K562 (cell line): ENCODE measurements around the gene WNK1. TPM values are rescaled to one million over a fixed set of nuclear protein-coding genes. Genes with fewer than 3 reads are reported as not detected.

ENCODE experiments used
- ATF6 ChIP-seq: sonication (generic); formaldehyde crosslinking; IDR thresholded peaks from 2 replicates; pipeline ENCODE4 v1.4.0; 2020; ENCODE audit warnings: mild to moderate bottlenecking, missing genetic modification reagents
- ETV6 ChIP-seq, 3 experiments: fragments of 150-350 bp in 1 of 3; sonication (generic) in 1 of 3; formaldehyde crosslinking in 1 of 3; IDR thresholded peaks; 2 replicates each; pipeline versions ENCODE4 v1.6.1 to v1.8.0; 2014 to 2022; ENCODE audit warnings: borderline replicate concordance in 2 of 3, low read depth in 2 of 3, antibody characterized with exemption in 1 of 3, low read length in 1 of 3, mild to moderate bottlenecking in 1 of 3, missing genetic modification reagents in 1 of 3
- FOSL1 ChIP-seq: fragments of 200-800 bp; sonication (Bioruptor generic); conservative IDR thresholded peaks from 2 replicates; pipeline ENCODE4 v1.6.1; 2016; ENCODE audit warnings: missing genetic modification characterization, missing compliant biosample characterization
- FOXK1 ChIP-seq: sonication (generic); formaldehyde crosslinking; IDR thresholded peaks from 2 replicates; pipeline ENCODE4 v1.8.0; 2022; ENCODE audit warnings: missing genetic modification reagents, mild to moderate bottlenecking, borderline replicate concordance
- JUNB ChIP-seq: fragments of 450-650 bp; formaldehyde crosslinking; conservative IDR thresholded peaks from 2 replicates; pipeline ENCODE4 v1.4.0; 2020; ENCODE audit warnings: mild to moderate bottlenecking
- MEF2D ChIP-seq: conservative IDR thresholded peaks from 2 replicates; pipeline ENCODE4 v1.6.1; 2016; ENCODE audit warnings: low read depth, missing genetic modification characterization, missing compliant biosample characterization
- NFATC3 ChIP-seq: fragments of 450-650 bp; IDR thresholded peaks from 2 replicates; pipeline ENCODE4 v1.6.1; 2017; ENCODE audit warnings: mild to moderate bottlenecking
- NFRKB ChIP-seq: fragments of 450-650 bp; IDR thresholded peaks from 2 replicates; pipeline ENCODE4 v1.6.1; 2016; ENCODE audit warnings: low read depth
- TARDBP ChIP-seq: fragments of 450-650 bp; IDR thresholded peaks from 2 replicates; pipeline ENCODE4 v1.6.1; 2016
- YY1 ChIP-seq, 3 experiments: IDR thresholded peaks; 2 replicates each; pipeline ENCODE4 v1.6.1; 2011; ENCODE audit warnings: low read length in 2 of 3, mild to moderate bottlenecking in 2 of 3, moderate library complexity in 2 of 3, borderline replicate concordance in 1 of 3, control low read depth in 1 of 3, low read depth in 1 of 3; ENCODE audit not compliant: insufficient read depth in 3 of 3, insufficient replicate concordance in 2 of 3, control insufficient read depth in 1 of 3, insufficient read length in 1 of 3; ENCODE audit errors: extremely low read depth in 1 of 3
- ZNF354B ChIP-seq: fragments of 250-450 bp; sonication (Bioruptor Pico); IDR thresholded peaks from 2 replicates; pipeline ENCODE4 v1.4.0; 2020
- polyA plus RNA-seq, 8 experiments: library from polyadenylated mRNA; depleted of rRNA in 4 of 8; stranded (reverse) in 5 of 8; unstranded in 3 of 8; fragments of >200 nt; fragmentation: Nextera tagmentation in 2 of 8; fragmentation: Illumina TruSeq in 1 of 8; extraction: Ambion mirVana in 2 of 8; extraction: Trizol in 1 of 8; gene quantifications; 2 replicates each; pipeline versions ENCODE4 v1.2.1 to v1.2.3, GENCODE V29; 2011 to 2014; ENCODE audit warnings: inconsistent platforms in 1 of 8, missing spikeins in 1 of 8
- total RNA-seq, 7 experiments: library from RNA; depleted of rRNA in 6 of 7; stranded (reverse); fragments of >200 nt in 6 of 7; fragmentation: Illumina TruSeq in 2 of 7; extraction: Trizol in 2 of 7; gene quantifications; 2 replicates each; pipeline versions ENCODE4 v1.2.1 to v1.2.3, GENCODE V29; 2011 to 2021; ENCODE audit warnings: low replicate concordance in 1 of 7
- TF ChIP-seq, protein P1 (sequence below): fragments of 450-650 bp; IDR thresholded peaks from 2 replicates; pipeline ENCODE4 v1.6.1; 2016; ENCODE audit warnings: mild to moderate bottlenecking, moderate library complexity
- TF ChIP-seq, protein P2 (sequence below), 2 experiments: fragments of 450-650 bp in 1 of 2; sonication (generic) in 1 of 2; formaldehyde crosslinking in 1 of 2; IDR thresholded peaks in 1 of 2; conservative IDR thresholded peaks in 1 of 2; 2 replicates each; pipeline versions ENCODE4 v1.6.1 to v1.8.1; 2016 to 2023; ENCODE audit warnings: mild to moderate bottlenecking in 2 of 2, moderate library complexity in 2 of 2, inconsistent platforms in 1 of 2, missing genetic modification reagents in 1 of 2

Gene WNK1
- total and polyA plus RNA-seq, 9 of the 15 experiments (the other 6 are each of a cell fraction or from before 2014, with no cell fraction given), result 4.3 to 73.9 (median 31.0) TPM

DNA sequence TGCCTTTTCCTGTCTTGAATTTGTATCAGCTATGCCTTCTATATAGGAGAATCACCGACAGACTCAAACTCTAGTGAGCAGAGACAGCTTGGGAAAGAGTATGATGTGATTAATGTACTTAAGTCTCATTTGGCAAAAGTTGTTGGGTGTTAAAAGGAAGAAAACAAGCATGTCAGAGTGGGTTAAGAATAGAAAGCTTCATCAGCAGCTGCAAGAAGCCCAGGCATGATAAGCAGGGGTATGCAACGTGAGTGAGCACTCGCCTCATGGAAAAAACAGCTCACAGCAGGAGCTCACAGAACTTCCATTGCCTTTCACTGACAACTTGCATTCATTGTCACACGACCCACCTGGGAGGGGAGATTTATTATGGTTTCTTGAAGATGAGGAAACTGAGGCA, 35.9 kb upstream of the WNK1 start (continued):
- TF ChIP-seq, protein P1, sequence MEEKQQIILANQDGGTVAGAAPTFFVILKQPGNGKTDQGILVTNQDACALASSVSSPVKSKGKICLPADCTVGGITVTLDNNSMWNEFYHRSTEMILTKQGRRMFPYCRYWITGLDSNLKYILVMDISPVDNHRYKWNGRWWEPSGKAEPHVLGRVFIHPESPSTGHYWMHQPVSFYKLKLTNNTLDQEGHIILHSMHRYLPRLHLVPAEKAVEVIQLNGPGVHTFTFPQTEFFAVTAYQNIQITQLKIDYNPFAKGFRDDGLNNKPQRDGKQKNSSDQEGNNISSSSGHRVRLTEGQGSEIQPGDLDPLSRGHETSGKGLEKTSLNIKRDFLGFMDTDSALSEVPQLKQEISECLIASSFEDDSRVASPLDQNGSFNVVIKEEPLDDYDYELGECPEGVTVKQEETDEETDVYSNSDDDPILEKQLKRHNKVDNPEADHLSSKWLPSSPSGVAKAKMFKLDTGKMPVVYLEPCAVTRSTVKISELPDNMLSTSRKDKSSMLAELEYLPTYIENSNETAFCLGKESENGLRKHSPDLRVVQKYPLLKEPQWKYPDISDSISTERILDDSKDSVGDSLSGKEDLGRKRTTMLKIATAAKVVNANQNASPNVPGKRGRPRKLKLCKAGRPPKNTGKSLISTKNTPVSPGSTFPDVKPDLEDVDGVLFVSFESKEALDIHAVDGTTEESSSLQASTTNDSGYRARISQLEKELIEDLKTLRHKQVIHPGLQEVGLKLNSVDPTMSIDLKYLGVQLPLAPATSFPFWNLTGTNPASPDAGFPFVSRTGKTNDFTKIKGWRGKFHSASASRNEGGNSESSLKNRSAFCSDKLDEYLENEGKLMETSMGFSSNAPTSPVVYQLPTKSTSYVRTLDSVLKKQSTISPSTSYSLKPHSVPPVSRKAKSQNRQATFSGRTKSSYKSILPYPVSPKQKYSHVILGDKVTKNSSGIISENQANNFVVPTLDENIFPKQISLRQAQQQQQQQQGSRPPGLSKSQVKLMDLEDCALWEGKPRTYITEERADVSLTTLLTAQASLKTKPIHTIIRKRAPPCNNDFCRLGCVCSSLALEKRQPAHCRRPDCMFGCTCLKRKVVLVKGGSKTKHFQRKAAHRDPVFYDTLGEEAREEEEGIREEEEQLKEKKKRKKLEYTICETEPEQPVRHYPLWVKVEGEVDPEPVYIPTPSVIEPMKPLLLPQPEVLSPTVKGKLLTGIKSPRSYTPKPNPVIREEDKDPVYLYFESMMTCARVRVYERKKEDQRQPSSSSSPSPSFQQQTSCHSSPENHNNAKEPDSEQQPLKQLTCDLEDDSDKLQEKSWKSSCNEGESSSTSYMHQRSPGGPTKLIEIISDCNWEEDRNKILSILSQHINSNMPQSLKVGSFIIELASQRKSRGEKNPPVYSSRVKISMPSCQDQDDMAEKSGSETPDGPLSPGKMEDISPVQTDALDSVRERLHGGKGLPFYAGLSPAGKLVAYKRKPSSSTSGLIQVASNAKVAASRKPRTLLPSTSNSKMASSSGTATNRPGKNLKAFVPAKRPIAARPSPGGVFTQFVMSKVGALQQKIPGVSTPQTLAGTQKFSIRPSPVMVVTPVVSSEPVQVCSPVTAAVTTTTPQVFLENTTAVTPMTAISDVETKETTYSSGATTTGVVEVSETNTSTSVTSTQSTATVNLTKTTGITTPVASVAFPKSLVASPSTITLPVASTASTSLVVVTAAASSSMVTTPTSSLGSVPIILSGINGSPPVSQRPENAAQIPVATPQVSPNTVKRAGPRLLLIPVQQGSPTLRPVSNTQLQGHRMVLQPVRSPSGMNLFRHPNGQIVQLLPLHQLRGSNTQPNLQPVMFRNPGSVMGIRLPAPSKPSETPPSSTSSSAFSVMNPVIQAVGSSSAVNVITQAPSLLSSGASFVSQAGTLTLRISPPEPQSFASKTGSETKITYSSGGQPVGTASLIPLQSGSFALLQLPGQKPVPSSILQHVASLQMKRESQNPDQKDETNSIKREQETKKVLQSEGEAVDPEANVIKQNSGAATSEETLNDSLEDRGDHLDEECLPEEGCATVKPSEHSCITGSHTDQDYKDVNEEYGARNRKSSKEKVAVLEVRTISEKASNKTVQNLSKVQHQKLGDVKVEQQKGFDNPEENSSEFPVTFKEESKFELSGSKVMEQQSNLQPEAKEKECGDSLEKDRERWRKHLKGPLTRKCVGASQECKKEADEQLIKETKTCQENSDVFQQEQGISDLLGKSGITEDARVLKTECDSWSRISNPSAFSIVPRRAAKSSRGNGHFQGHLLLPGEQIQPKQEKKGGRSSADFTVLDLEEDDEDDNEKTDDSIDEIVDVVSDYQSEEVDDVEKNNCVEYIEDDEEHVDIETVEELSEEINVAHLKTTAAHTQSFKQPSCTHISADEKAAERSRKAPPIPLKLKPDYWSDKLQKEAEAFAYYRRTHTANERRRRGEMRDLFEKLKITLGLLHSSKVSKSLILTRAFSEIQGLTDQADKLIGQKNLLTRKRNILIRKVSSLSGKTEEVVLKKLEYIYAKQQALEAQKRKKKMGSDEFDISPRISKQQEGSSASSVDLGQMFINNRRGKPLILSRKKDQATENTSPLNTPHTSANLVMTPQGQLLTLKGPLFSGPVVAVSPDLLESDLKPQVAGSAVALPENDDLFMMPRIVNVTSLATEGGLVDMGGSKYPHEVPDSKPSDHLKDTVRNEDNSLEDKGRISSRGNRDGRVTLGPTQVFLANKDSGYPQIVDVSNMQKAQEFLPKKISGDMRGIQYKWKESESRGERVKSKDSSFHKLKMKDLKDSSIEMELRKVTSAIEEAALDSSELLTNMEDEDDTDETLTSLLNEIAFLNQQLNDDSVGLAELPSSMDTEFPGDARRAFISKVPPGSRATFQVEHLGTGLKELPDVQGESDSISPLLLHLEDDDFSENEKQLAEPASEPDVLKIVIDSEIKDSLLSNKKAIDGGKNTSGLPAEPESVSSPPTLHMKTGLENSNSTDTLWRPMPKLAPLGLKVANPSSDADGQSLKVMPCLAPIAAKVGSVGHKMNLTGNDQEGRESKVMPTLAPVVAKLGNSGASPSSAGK, result peak; percentile 52; the same call in 1 of the 2 replicates
- TF ChIP-seq ETV6 (IDR thresholded peaks at IDR 0.05; ENCODE audit: borderline replicate concordance in 1 of 2, low read depth in 2 of 2, low read length in 1 of 2), result no peak
- no peak for TF ChIP-seq ETV6 (CRISPR knock-in tag; IDR thresholded peaks at IDR 0.05; ENCODE audit: borderline replicate concordance)
- TF ChIP-seq ZNF354B (CRISPR knock-in tag), result no peak
- no peak for TF ChIP-seq FOXK1 (CRISPR knock-in tag)
- TF ChIP-seq TARDBP, result no peak
- TF ChIP-seq NFATC3, result peak; percentile 95
- no peak for TF ChIP-seq NFRKB
- TF ChIP-seq, protein P2, sequence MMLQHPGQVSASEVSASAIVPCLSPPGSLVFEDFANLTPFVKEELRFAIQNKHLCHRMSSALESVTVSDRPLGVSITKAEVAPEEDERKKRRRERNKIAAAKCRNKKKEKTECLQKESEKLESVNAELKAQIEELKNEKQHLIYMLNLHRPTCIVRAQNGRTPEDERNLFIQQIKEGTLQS (IDR thresholded peaks at IDR 0.05), result peak; percentile 82
- TF ChIP-seq, protein P2 (CRISPR knock-in tag; conservative IDR thresholded peaks at IDR 0.05), result no peak
- TF ChIP-seq FOSL1 (tag), result peak; percentile 74
- TF ChIP-seq JUNB (CRISPR knock-in tag), result no peak
- TF ChIP-seq MEF2D, result peak; percentile 85
- TF ChIP-seq ATF6 (CRISPR knock-in tag), result no peak
- peak in 1 of 3 experiments; percentile 36 for TF ChIP-seq YY1 (IDR thresholded peaks at IDR 0.05; ENCODE audit: borderline replicate concordance in 1 of 3, control insufficient read depth in 1 of 3, extremely low read depth in 1 of 3, insufficient read depth in 3 of 3, insufficient read length in 1 of 3, insufficient replicate concordance in 2 of 3, low read depth in 1 of 3, low read length in 2 of 3)
